Neural cell (in vitro differentiated cells): Measurements from ENCODE around the gene SLC2A5. TPM values are rescaled to one million over a fixed set of nuclear protein-coding genes. Genes with fewer than 3 reads are reported as not detected.

Experiments
- H2AFZ ChIP-seq: fragments of 200-600, 300-800 bp; sonication (generic), shearing (Covaris generic); 2 replicates; pipeline ENCODE4 v1.6.0; 2014; ENCODE audit warnings: low read depth, mild to moderate bottlenecking, antibody characterized with exemption, low read length, moderate library complexity
- H3F3A ChIP-seq: fragments of 200-600 bp; shearing (Covaris generic); 2 replicates; pipeline ENCODE4 v1.6.1; 2016; ENCODE audit warnings: mild to moderate bottlenecking, moderate library complexity, mixed read lengths, antibody characterized with exemption, low read length; ENCODE audit not compliant: insufficient read depth, poor library complexity, severe bottlenecking
- H3K27ac ChIP-seq: fragments of 200-600, 300-800 bp; sonication (generic), shearing (Covaris generic); 2 replicates; pipeline ENCODE4 v1.5.1; 2014; ENCODE audit warnings: mild to moderate bottlenecking, low read length, moderate library complexity
- H3K27me3 ChIP-seq: fragments of 300-800, 200-600 bp; sonication (generic), shearing (Covaris generic); 2 replicates; pipeline ENCODE4 v1.6.0; 2014; ENCODE audit warnings: mild to moderate bottlenecking, low read depth, low read length, moderate library complexity; ENCODE audit not compliant: insufficient read depth
- H3K36me3 ChIP-seq: fragments of 300-800, 200-600 bp; sonication (generic), shearing (Covaris generic); 2 replicates; pipeline ENCODE4 v1.5.1; 2014; ENCODE audit warnings: mild to moderate bottlenecking, antibody characterized with exemption, low read length, moderate library complexity; ENCODE audit not compliant: insufficient read depth
- H3K4me2 ChIP-seq: fragments of 300-800, 200-600 bp; sonication (generic), shearing (Covaris generic); 2 replicates; pipeline ENCODE4 v1.6.0; 2014; ENCODE audit warnings: mild to moderate bottlenecking, low read length
- H3K4me3 ChIP-seq: fragments of 300-800, 200-600 bp; sonication (generic), shearing (Covaris generic); 2 replicates; pipeline ENCODE4 v1.5.1; 2014; ENCODE audit warnings: mild to moderate bottlenecking, low read length, moderate library complexity
- H3K79me2 ChIP-seq: fragments of 200-600 bp; shearing (Covaris generic); replicated peaks from 2 replicates; pipeline ENCODE4 v1.6.0; 2014; ENCODE audit warnings: mild to moderate bottlenecking, low read length, moderate library complexity; ENCODE audit not compliant: insufficient read depth
- H3K9ac ChIP-seq: fragments of 300-800, 200-600 bp; sonication (generic), shearing (Covaris generic); 2 replicates; pipeline ENCODE4 v1.6.1; 2016; ENCODE audit warnings: mild to moderate bottlenecking, low read length, mixed read lengths
- H3K9me2 ChIP-seq: fragments of 200-600 bp; shearing (Covaris generic); 2 replicates; pipeline ENCODE4 v1.6.1; 2016; ENCODE audit warnings: mild to moderate bottlenecking, low read length, mixed read lengths; ENCODE audit not compliant: insufficient read depth
- H3K9me3 ChIP-seq: fragments of 200-600, 300-800 bp; sonication (generic), shearing (Covaris generic); 2 replicates; pipeline ENCODE4 v1.6.1; 2016; ENCODE audit warnings: mild to moderate bottlenecking, mixed run types, low read length, moderate library complexity, mixed read lengths
- H4K20me1 ChIP-seq: fragments of 200-600 bp; shearing (Covaris generic); 2 replicates; pipeline ENCODE4 v1.6.1; 2016; ENCODE audit warnings: mild to moderate bottlenecking, mixed run types; ENCODE audit not compliant: insufficient read depth
- CTCF ChIP-seq: fragments of 450-650 bp; IDR thresholded peaks from 2 replicates; pipeline ENCODE4 v1.5.1; 2014; ENCODE audit warnings: antibody characterized with exemption, mild to moderate bottlenecking, moderate library complexity; ENCODE audit not compliant: poor library complexity, severe bottlenecking
- EP300 ChIP-seq: fragments of 450-650 bp; conservative IDR thresholded peaks from 2 replicates; pipeline ENCODE4 v1.6.1; 2014; ENCODE audit warnings: antibody characterized with exemption, mild to moderate bottlenecking, moderate library complexity; ENCODE audit not compliant: poor library complexity, severe bottlenecking
- EZH2 ChIP-seq: fragments of 200-600, 300-800 bp; shearing (Covaris generic), sonication (generic); IDR thresholded peaks from 2 replicates; pipeline ENCODE4 v1.6.1; 2014; ENCODE audit warnings: antibody characterized with exemption, low read length, borderline replicate concordance, mild to moderate bottlenecking; ENCODE audit not compliant: insufficient read depth, poor library complexity, severe bottlenecking
- MXI1 ChIP-seq: fragments of 450-650 bp; conservative IDR thresholded peaks from 2 replicates; pipeline ENCODE4 v1.6.1; 2014; ENCODE audit warnings: antibody characterized with exemption, mild to moderate bottlenecking; ENCODE audit not compliant: poor library complexity, severe bottlenecking
- POLR2AphosphoS5 ChIP-seq: IDR thresholded peaks from 2 replicates; pipeline ENCODE4 v1.6.1; 2012
- RAD21 ChIP-seq: fragments of 450-650 bp; conservative IDR thresholded peaks from 2 replicates; pipeline ENCODE4 v1.6.1; 2014; ENCODE audit warnings: antibody characterized with exemption, mild to moderate bottlenecking, moderate library complexity
- REST ChIP-seq: IDR thresholded peaks from 2 replicates; pipeline ENCODE4 v1.6.1; 2012; ENCODE audit warnings: borderline replicate concordance
- SMC3 ChIP-seq: fragments of 450-650 bp; conservative IDR thresholded peaks from 2 replicates; pipeline ENCODE4 v1.6.1; 2014; ENCODE audit warnings: antibody characterized with exemption, mild to moderate bottlenecking, moderate library complexity; ENCODE audit not compliant: poor library complexity
- TAF1 ChIP-seq: IDR thresholded peaks from 2 replicates; pipeline ENCODE4 v1.6.1; 2012; ENCODE audit warnings: low read depth
- polyA minus RNA-seq: library from RNA; depleted of rRNA, polyadenylated mRNA; stranded (reverse); fragments of >200 nt; gene quantifications from 2 replicates; pipeline ENCODE4 v1.2.3, GENCODE V29; 2014
- polyA plus RNA-seq: library from polyadenylated mRNA; depleted of rRNA; stranded (reverse); fragments of >200 nt; gene quantifications from 2 replicates; pipeline ENCODE4 v1.2.3, GENCODE V29; 2014

Gene SLC2A5
- polyA plus RNA-seq (not detected in 2 replicates), polyA minus RNA-seq (not detected in 2 replicates)

- no peaks in the 10 kb centered on the region for H3K9me3 ChIP-seq
- H4K20me1 ChIP-seq: no peaks in the 10 kb centered on the region
- H3K36me3 ChIP-seq: no peaks in the 10 kb centered on the region
- no peaks in the 10 kb centered on the region for H3F3A ChIP-seq
- no peak within 1 kb of the TSS for H3K27ac ChIP-seq
- no peaks in the 10 kb centered on the region for H3K27me3 ChIP-seq
- no peaks in the 10 kb centered on the region for H3K9me2 ChIP-seq
- TF ChIP-seq EP300 (no peak), POLR2AphosphoS5 (no peak), CTCF (no peak), MXI1 (no peak), RAD21 (no peak), REST (no peak), SMC3 (no peak), TAF1 (no peak), EZH2 (no peak)
- no peak within 1 kb of the TSS for H3K4me3 ChIP-seq
- no peaks in the 10 kb centered on the region for H3K79me2 ChIP-seq
- H3K9ac ChIP-seq: no peak within 1 kb of the TSS
- H2AFZ ChIP-seq: no peak within 1 kb of the TSS
- no peak within 1 kb of the TSS for H3K4me2 ChIP-seq
These were observed at the start of gene SLC2A5 for GRCh38 chr1:9069326-9070100. TSS of gene SLC2A5 (minus strand) at chr1:9069635. CDS start at chr1:9069536, 99 bp downstream.

- Histone ChIP-seq H4K20me1 (no peaks in the 10 kb centered on the region), H3K36me3 (no peaks in the 10 kb centered on the region), H3K27me3 (no peaks in the 10 kb centered on the region), H3K9me2 (no peaks in the 10 kb centered on the region), H3K9me3 (no peaks in the 10 kb centered on the region), H3K9ac (no peak overlapping the region), H2AFZ (no peak overlapping the region), H3K4me3 (no peak overlapping the region), H3K4me2 (no peak overlapping the region), H3K79me2 (no peaks in the 10 kb centered on the region), H3K27ac (no peak overlapping the region), H3F3A (no peaks in the 10 kb centered on the region)
- no peak for TF ChIP-seq RAD21
- no peak for TF ChIP-seq CTCF
- TF ChIP-seq TAF1: no peak
These were observed 48.8 kb upstream of the SLC2A5 start for GRCh38 chr1:9118186-9118585.
